H1 (cell line): ENCODE measurements around the gene CTNNBL1. TPM values are rescaled to one million over a fixed set of nuclear protein-coding genes. Genes with fewer than 3 reads are reported as not detected.
A peak's percentile ranks its signal among the peaks of the same experiment; 100 is the strongest.

Experiments
- CTCF ChIA-PET: fragments of 300-600 bp; sonication (Branson Sonifier 250); formaldehyde crosslinking; loops from one replicate; lab custom pipeline; 2021; ENCODE audit not compliant: partially characterized antibody; lab: Charles Lee
- POLR2A ChIA-PET: fragments of 300-600 bp; sonication (Branson Sonifier 250); formaldehyde crosslinking; loops from one replicate; lab custom pipeline; 2021; ENCODE audit warnings: inconsistent platforms; ENCODE audit not compliant: partially characterized antibody; lab: Charles Lee
- DNase-seq, 2 experiments: peaks; one replicate each; pipeline versions ENCODE4 v3.0.0 to v3.0.0-alpha.2; 2010 to 2022; ENCODE audit warnings: low spot score in 2 of 2, low read depth in 1 of 2, mixed read lengths in 1 of 2
- FAIRE-seq: peaks from 2 replicates; lab custom pipeline; 2011; peaks lifted over from hg19 to GRCh38; lab: Jason Lieb, UNC
- H2AFZ ChIP-seq: 2 replicates; pipeline ENCODE4 v1.8.1; 2012; ENCODE audit warnings: low read length, inconsistent platforms
- H2AK5ac ChIP-seq: 2 replicates; pipeline ENCODE4 v1.6.1; 2013; ENCODE audit warnings: low read depth, low read length
- H2BK120ac ChIP-seq: replicated peaks from 2 replicates; pipeline ENCODE3; 2013; ENCODE audit warnings: low read depth, low read length, inconsistent platforms
- H2BK12ac ChIP-seq: 2 replicates; pipeline ENCODE4 v1.6.1; 2013; ENCODE audit warnings: low read depth, low read length
- H2BK15ac ChIP-seq: 2 replicates; pipeline ENCODE4 v1.6.1; 2013; ENCODE audit warnings: low read length
- H2BK20ac ChIP-seq: 2 replicates; pipeline ENCODE4 v1.6.1; 2013; ENCODE audit warnings: low read length
- H2BK5ac ChIP-seq: 2 replicates; pipeline ENCODE4 v1.6.1; 2013; ENCODE audit warnings: low read depth, low read length
- H3K14ac ChIP-seq: 2 replicates; pipeline ENCODE4 v1.6.1; 2013; ENCODE audit warnings: inconsistent platforms; ENCODE audit not compliant: insufficient read length
- H3K18ac ChIP-seq: 2 replicates; pipeline ENCODE4 v1.6.1; 2013; ENCODE audit warnings: low read length; ENCODE audit errors: extremely low read depth
- H3K23ac ChIP-seq: 2 replicates; pipeline ENCODE4 v1.6.1; 2013; ENCODE audit warnings: inconsistent platforms; ENCODE audit not compliant: insufficient read length
- H3K23me2 ChIP-seq: 2 replicates; pipeline ENCODE4 v1.6.1; 2013; ENCODE audit warnings: low read depth, low read length
- H3K27ac ChIP-seq: 2 replicates; pipeline ENCODE4 v1.6.1; 2011; ENCODE audit warnings: low read depth, low read length, inconsistent platforms
- H3K27me3 ChIP-seq, 4 experiments: replicated peaks in 1 of 4; 1 replicate in 1 of 4; 2 replicates in 3 of 4; pipeline versions ENCODE4 v1.6.1 to v1.8.1; 2011 to 2013; ENCODE audit warnings: low read length in 3 of 4, mild to moderate bottlenecking in 3 of 4, inconsistent platforms in 2 of 4, mixed read lengths in 2 of 4, moderate library complexity in 1 of 4; ENCODE audit not compliant: control insufficient read depth in 3 of 4, insufficient read depth in 3 of 4; ENCODE audit errors: extremely low read depth in 1 of 4
- H3K36me3 ChIP-seq, 4 experiments: 2 replicates each; pipeline versions ENCODE4 v1.6.1 to v1.8.1; 2011 to 2013; ENCODE audit warnings: mild to moderate bottlenecking in 4 of 4, low read length in 3 of 4, moderate library complexity in 2 of 4, control low read depth in 1 of 4, inconsistent platforms in 1 of 4; ENCODE audit not compliant: insufficient read depth in 4 of 4, control insufficient read depth in 2 of 4
- H3K4ac ChIP-seq: replicated peaks from 2 replicates; pipeline ENCODE3; 2013; ENCODE audit warnings: low read length, low read depth, mixed read lengths, inconsistent platforms; ENCODE audit not compliant: insufficient read length
- H3K4me1 ChIP-seq, 4 experiments: replicated peaks in 1 of 4; 1 replicate in 1 of 4; 2 replicates in 3 of 4; pipeline versions ENCODE4 v1.6.1 to v1.8.1; 2011 to 2013; ENCODE audit warnings: low read length in 3 of 4, inconsistent platforms in 2 of 4, mixed read lengths in 1 of 4; ENCODE audit not compliant: insufficient read depth in 4 of 4, control insufficient read depth in 3 of 4
- H3K4me2 ChIP-seq, 2 experiments: 2 replicates each; pipeline versions ENCODE4 v1.6.1 to v1.8.1; 2011 to 2013; ENCODE audit warnings: low read depth in 2 of 2, low read length in 2 of 2, control low read depth in 1 of 2, inconsistent platforms in 1 of 2, mild to moderate bottlenecking in 1 of 2; ENCODE audit not compliant: insufficient read depth in 1 of 2
- H3K4me3 ChIP-seq, 4 experiments: fragments of 200-600, 300-600 bp in 1 of 4; sonication (generic), shearing (Covaris generic), sonication (Bioruptor Twin) in 1 of 4; 2 replicates each; pipeline versions ENCODE4 v1.5.1 to v1.8.1; 2011 to 2016; ENCODE audit warnings: low read length in 4 of 4, low read depth in 3 of 4, control low read depth in 2 of 4, inconsistent platforms in 2 of 4, mild to moderate bottlenecking in 2 of 4, mixed read lengths in 1 of 4, moderate library complexity in 1 of 4; ENCODE audit not compliant: insufficient read depth in 2 of 4; ENCODE audit errors: extremely low read depth in 1 of 4
- H3K56ac ChIP-seq: replicated peaks from 2 replicates; pipeline ENCODE3; 2013; ENCODE audit warnings: low read depth, mild to moderate bottlenecking, mixed read lengths, low read length, inconsistent platforms; ENCODE audit not compliant: insufficient read length
- H3K79me1 ChIP-seq: 2 replicates; pipeline ENCODE4 v1.6.1; 2013; ENCODE audit warnings: low read depth, low read length, control low read depth
- H3K79me2 ChIP-seq, 2 experiments: 2 replicates each; pipeline versions ENCODE4 v1.6.1 to v1.8.1; 2012 to 2013; ENCODE audit warnings: low read length in 2 of 2, mild to moderate bottlenecking in 2 of 2, inconsistent platforms in 1 of 2; ENCODE audit not compliant: insufficient read depth in 2 of 2, control insufficient read depth in 1 of 2
- H3K9ac ChIP-seq, 4 experiments: replicated peaks in 1 of 4; 1 replicate in 1 of 4; 2 replicates in 3 of 4; pipeline versions ENCODE4 v1.6.1 to v1.8.1; 2011 to 2013; ENCODE audit warnings: low read depth in 3 of 4, low read length in 3 of 4, control low read depth in 2 of 4, mild to moderate bottlenecking in 2 of 4, moderate library complexity in 2 of 4, inconsistent platforms in 1 of 4; ENCODE audit errors: extremely low read depth in 1 of 4
- H3K9me3 ChIP-seq, 2 experiments: 2 replicates each; pipeline versions ENCODE4 v1.6.1 to v1.8.1; 2012 to 2013; ENCODE audit warnings: mild to moderate bottlenecking in 2 of 2, moderate library complexity in 2 of 2, control low read depth in 1 of 2, inconsistent platforms in 1 of 2, low read depth in 1 of 2, low read length in 1 of 2, mixed read lengths in 1 of 2; ENCODE audit not compliant: insufficient read depth in 2 of 2
- H4K20me1 ChIP-seq, 2 experiments: replicated peaks in 1 of 2; 2 replicates each; pipeline versions ENCODE3 to v1.8.1; 2011 to 2013; ENCODE audit warnings: inconsistent platforms in 2 of 2, low read length in 2 of 2, mild to moderate bottlenecking in 1 of 2; ENCODE audit not compliant: insufficient read depth in 2 of 2, control insufficient read depth in 1 of 2
- H4K5ac ChIP-seq: 2 replicates; pipeline ENCODE4 v1.6.1; 2013; ENCODE audit warnings: low read length, low read depth, mixed read lengths, inconsistent platforms; ENCODE audit not compliant: insufficient read length
- H4K8ac ChIP-seq: 2 replicates; pipeline ENCODE4 v1.8.0; 2013; ENCODE audit warnings: mild to moderate bottlenecking, moderate library complexity, low read length, inconsistent platforms; ENCODE audit not compliant: insufficient read depth; ENCODE audit errors: extremely low read depth
- H4K91ac ChIP-seq: replicated peaks from 2 replicates; pipeline ENCODE3; 2013; ENCODE audit warnings: low read length, mixed read lengths, inconsistent platforms; ENCODE audit not compliant: insufficient read length
- CEBPB ChIP-seq: IDR thresholded peaks from 2 replicates; pipeline ENCODE4 v1.6.1; 2012; ENCODE audit warnings: low read depth, low read length
- RAD21 ChIP-seq, 2 experiments: IDR thresholded peaks in 1 of 2; conservative IDR thresholded peaks in 1 of 2; 2 replicates each; pipeline ENCODE4 v1.6.1; 2011; ENCODE audit warnings: low read depth in 2 of 2, low read length in 2 of 2, improper control_type of control experiment in 1 of 2, inconsistent platforms in 1 of 2, mild to moderate bottlenecking in 1 of 2, moderate library complexity in 1 of 2
- WGBS, 2 experiments: shearing (Covaris generic) in 1 of 2; methylation state at CpG; one replicate each; pipeline versions ENCODE4 v1.1.6 to v1.1.7; 2013 to 2015; ENCODE audit warnings: low lambda C conversion rate in 2 of 2, mixed read lengths in 2 of 2, inconsistent platforms in 1 of 2, low coverage in 1 of 2, missing lambda C conversion rate in 1 of 2; ENCODE audit not compliant: insufficient replicate concordance in 2 of 2, insufficient coverage in 1 of 2, insufficient read length in 1 of 2; ENCODE audit errors: extremely low coverage in 1 of 2, missing lambda C conversion rate in 1 of 2; 5-methylcytosine and 5-hydroxymethylcytosine counted together
- polyA plus RNA-seq, 7 experiments: library from polyadenylated mRNA; depleted of rRNA in 3 of 7; stranded (reverse) in 5 of 7; unstranded in 2 of 7; fragments of >200 nt in 5 of 7; fragments of 200-250 nt in 2 of 7; gene quantifications; 1 replicate in 5 of 7; 2 replicates in 1 of 7; 4 replicates in 1 of 7; pipeline versions ENCODE4 v1.2.1 to v1.2.3, GENCODE V29; 2011 to 2013; ENCODE audit warnings: missing spikeins in 2 of 7, mixed read lengths in 2 of 7
- total RNA-seq: library from RNA; stranded (reverse); fragmentation: NEBNext Ultra II Directional; extraction: Animal tissue kit (Norgen Biotek cat#: 25700); gene quantifications from 2 replicates; pipeline ENCODE4 v1.2.1, GENCODE V29; 2021
- TF ChIP-seq, protein P1 (sequence below), 3 experiments: IDR thresholded peaks; 1 replicate in 2 of 3; 2 replicates in 1 of 3; pipeline versions ENCODE4 v1.5.1 to v1.6.1; 2011; ENCODE audit warnings: low read length in 3 of 3, mild to moderate bottlenecking in 3 of 3, inconsistent platforms in 2 of 3, low read depth in 1 of 3, moderate library complexity in 1 of 3; ENCODE audit not compliant: insufficient read depth in 1 of 3; ENCODE audit errors: control extremely low read depth in 1 of 3

Gene CTNNBL1
- total and polyA plus RNA-seq, 2 of the 8 experiments (the other 6 are each of a cell fraction or from before 2014, with no cell fraction given), result 19.6 to 81.6 TPM

DNA sequence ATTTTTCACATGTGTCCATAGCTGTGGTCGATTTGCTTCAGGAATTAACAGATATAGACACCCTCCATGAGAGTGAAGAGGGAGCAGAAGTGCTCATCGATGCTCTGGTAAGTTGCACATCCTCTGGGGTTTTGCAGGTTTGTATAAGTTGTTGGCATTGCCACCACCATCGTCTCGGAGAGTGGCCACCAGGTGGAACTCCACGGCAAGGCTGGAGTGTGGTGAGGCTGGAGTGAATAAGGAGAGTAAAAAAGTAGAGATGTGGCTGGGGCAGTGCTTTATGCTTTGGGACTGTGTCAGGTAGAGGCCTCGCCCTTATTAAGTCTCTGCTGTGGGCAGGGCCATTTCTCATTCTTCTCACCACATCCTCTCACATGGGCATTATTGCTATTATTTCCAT is 63.7 kb downstream of the CTNNBL1 start:
- H4K8ac ChIP-seq, result no peak overlapping the region
- no peak for DNase-seq
- no peaks in the 10 kb centered on the region for H3K9me3 ChIP-seq
- TF ChIP-seq RAD21 (IDR thresholded peaks at IDR 0.05 in 1 of 2, conservative IDR thresholded peaks at IDR 0.05 in 1 of 2; ENCODE audit: low read depth in 2 of 2, low read length in 2 of 2), result peak; percentile 37 to 62; a peak in 3 of 4 replicates
- TF ChIP-seq CEBPB, result no peak
- TF ChIP-seq, protein P1, sequence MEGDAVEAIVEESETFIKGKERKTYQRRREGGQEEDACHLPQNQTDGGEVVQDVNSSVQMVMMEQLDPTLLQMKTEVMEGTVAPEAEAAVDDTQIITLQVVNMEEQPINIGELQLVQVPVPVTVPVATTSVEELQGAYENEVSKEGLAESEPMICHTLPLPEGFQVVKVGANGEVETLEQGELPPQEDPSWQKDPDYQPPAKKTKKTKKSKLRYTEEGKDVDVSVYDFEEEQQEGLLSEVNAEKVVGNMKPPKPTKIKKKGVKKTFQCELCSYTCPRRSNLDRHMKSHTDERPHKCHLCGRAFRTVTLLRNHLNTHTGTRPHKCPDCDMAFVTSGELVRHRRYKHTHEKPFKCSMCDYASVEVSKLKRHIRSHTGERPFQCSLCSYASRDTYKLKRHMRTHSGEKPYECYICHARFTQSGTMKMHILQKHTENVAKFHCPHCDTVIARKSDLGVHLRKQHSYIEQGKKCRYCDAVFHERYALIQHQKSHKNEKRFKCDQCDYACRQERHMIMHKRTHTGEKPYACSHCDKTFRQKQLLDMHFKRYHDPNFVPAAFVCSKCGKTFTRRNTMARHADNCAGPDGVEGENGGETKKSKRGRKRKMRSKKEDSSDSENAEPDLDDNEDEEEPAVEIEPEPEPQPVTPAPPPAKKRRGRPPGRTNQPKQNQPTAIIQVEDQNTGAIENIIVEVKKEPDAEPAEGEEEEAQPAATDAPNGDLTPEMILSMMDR (IDR thresholded peaks at IDR 0.05; ENCODE audit: control extremely low read depth in 1 of 3, insufficient read depth in 1 of 3, low read depth in 1 of 3, low read length in 3 of 3), result peak; percentile 37 to 46 (median 41)
- FAIRE-seq, result no peak
- no peak overlapping the region for H2BK5ac ChIP-seq
- H2BK15ac ChIP-seq, result no peak overlapping the region
- no peak overlapping the region for H2BK120ac ChIP-seq
- ChIA-PET POLR2A (interaction anchor here (1.2 kb wide), 1 partner anchor 63 kb away, joined by 3 read pairs; no protein-coding TSS in a partner anchor), CTCF (interaction anchor here (0.7 to 2.5 kb wide), 36 partner anchors 12 to 238 kb away, joined by 3 to 14 read pairs (median 5); no protein-coding TSS in a partner anchor)
- H3K27ac ChIP-seq, result no peak overlapping the region
- no peaks in the 10 kb centered on the region for H3K27me3 ChIP-seq
- no peak overlapping the region for H3K4me3 ChIP-seq
- H3K36me3 ChIP-seq, result no peaks in the 10 kb centered on the region; a peak in 2 of 8 replicates
- 86% methylated on average over 6 of the region's 6 CpGs; no CpG with 5 or more reads in 1 of the 2 experiments for WGBS, 2 experiments
- H4K20me1 ChIP-seq, result no peaks in the 10 kb centered on the region
- no peak overlapping the region for H3K14ac ChIP-seq
- H3K23ac ChIP-seq, result no peak overlapping the region
- no peak overlapping the region for H3K56ac ChIP-seq
- H3K79me2 ChIP-seq, result no peaks in the 10 kb centered on the region
- no peak overlapping the region for H3K9ac ChIP-seq
- no peak overlapping the region for H4K91ac ChIP-seq
- H2BK12ac ChIP-seq, result no peak overlapping the region
- H3K18ac ChIP-seq, result no peak overlapping the region
- no peaks in the 10 kb centered on the region for H3K23me2 ChIP-seq
- H3K4ac ChIP-seq, result no peak overlapping the region
- no peaks in the 10 kb centered on the region for H3K79me1 ChIP-seq
- H3K4me2 ChIP-seq, result no peak overlapping the region
- H2BK20ac ChIP-seq, result no peak overlapping the region
- no peak overlapping the region for H2AFZ ChIP-seq
- no peak overlapping the region for H4K5ac ChIP-seq
- no peak overlapping the region for H2AK5ac ChIP-seq
- no peaks in the 10 kb centered on the region for H3K4me1 ChIP-seq
